HG02763 (cell line): ENCODE data around the gene CCNG1.

Experiments used
- ATAC-seq: cut with Tn5 transposase; IDR thresholded peaks from one replicate; pipeline ENCODE4 v1.9.1; 2021; ENCODE audit warnings: mild to moderate bottlenecking, moderate library complexity; ENCODE audit not compliant: unreplicated experiment

CCNG1 gene

DNA sequence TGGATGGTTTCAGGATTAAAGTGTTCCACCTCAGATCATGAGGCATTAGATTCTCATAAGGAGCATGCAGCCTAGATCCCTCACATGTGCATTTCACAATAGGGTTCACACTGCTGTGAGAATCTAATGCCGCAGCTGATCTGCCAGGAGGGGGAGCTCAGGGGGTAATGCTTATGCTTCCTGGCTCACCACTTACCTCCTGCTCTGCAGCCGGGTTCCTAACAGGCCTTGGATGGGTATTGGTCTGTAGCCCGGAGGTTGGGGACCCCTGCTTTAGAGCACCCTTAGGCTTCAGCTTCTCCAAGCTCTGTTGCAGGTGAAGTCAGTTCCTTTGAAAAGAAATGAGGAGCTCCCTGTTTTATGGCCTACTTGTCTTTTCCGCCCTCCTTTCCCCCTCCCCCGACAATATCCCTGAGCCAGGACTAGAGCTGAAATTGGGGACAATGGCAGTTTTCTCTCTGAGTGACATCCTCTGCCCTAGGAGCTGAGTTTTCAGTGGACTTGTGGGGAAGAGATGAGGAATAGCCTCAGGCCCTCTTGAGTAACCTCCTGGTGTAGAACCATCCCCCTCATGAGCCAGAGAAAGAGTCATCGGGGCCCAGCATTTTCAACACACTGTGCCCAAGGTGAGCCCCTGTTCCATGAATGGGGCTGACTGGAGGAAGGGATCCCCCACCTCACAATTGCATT lies 51.8 kb downstream of the CCNG1 start:
- no peak for ATAC-seq

DNA sequence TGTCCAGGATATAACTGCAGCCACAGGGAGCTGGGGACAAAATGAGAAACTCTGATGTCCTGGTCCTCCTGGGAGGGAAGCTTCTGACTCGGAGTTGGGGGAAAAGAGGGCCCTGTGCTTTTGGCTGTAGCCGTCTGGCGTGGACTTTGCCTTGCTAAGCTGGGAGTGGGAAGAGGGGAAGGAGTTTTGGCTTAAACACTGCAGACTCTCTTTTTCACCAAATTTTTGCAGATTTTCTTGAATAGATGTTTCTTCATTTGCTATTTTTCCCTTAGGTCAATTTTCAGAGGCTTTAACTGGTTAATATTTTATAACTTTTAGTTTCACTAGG lies 52.3 kb downstream of the CCNG1 start:
- ATAC-seq: no peak
